K562 (cell line): Measurements from ENCODE around the gene MBD3L4. TPM values are rescaled to one million over a fixed set of nuclear protein-coding genes. Genes with fewer than 3 reads are reported as not detected.

ENCODE experiments used
- ATAC-seq: fragments of 200-7000 bp; cut with Tn5 transposase; 3 replicates; pipeline ENCODE4 v1.9.1; 2020; ENCODE audit warnings: moderate library complexity
- BruUV-seq: library from RNA; stranded (reverse); fragments of 400-500 nt; replicated peaks from 2 replicates; lab custom pipeline; 2021; lab: Mats Ljungman, UMichigan
- CTCF ChIA-PET: fragments of 300-600 bp; formaldehyde crosslinking; extraction: SDS; loops from one replicate; lab custom pipeline; 2021; ENCODE audit warnings: low intra/inter-chr PET ratio; lab: Yijun Ruan, JAX
- POLR2A ChIA-PET: fragments of 300-600, 350-650 bp; sonication (Branson Sonifier 250); formaldehyde crosslinking; extraction: SDS; loops from one replicate; lab custom pipeline; 2021; ENCODE audit warnings: antibody characterized with exemption, inconsistent platforms; lab: Yijun Ruan, JAX
- DNase-seq, 4 experiments: peaks; one replicate each; pipeline versions ENCODE4 v3.0.0 to v3.0.0-alpha.2; 2011 to 2018; ENCODE audit warnings: low spot score in 3 of 4, mixed read lengths in 3 of 4; ENCODE audit errors: extremely low read depth in 1 of 4
- FAIRE-seq: peaks from 2 replicates; lab custom pipeline; 2011; peaks lifted over from hg19 to GRCh38; lab: Jason Lieb, UNC
- H2AFZ ChIP-seq: 2 replicates; pipeline ENCODE4 v1.6.0; 2011; ENCODE audit warnings: low read depth, low read length, control low read depth, inconsistent platforms
- H3K27ac ChIP-seq: fragments of 200-600 bp; 3 replicates; pipeline ENCODE4 v1.8.0; 2011; ENCODE audit warnings: low read depth, mild to moderate bottlenecking, control low read depth, inconsistent platforms, low read length, moderate library complexity, mixed read lengths; ENCODE audit errors: extremely low read depth
- H3K27me3 ChIP-seq, 2 experiments: fragments of 300-600 bp in 1 of 2; 2 replicates in 1 of 2; 3 replicates in 1 of 2; pipeline versions ENCODE4 v1.6.0 to v1.8.0; 2011; ENCODE audit warnings: inconsistent platforms in 2 of 2, low read length in 2 of 2, mild to moderate bottlenecking in 1 of 2, mixed read lengths in 1 of 2, moderate library complexity in 1 of 2; ENCODE audit not compliant: control insufficient read depth in 2 of 2, insufficient read depth in 2 of 2
- H3K36me3 ChIP-seq: fragments of 300-600 bp; 3 replicates; pipeline ENCODE4 v1.8.0; 2011; ENCODE audit warnings: mild to moderate bottlenecking, low read length, inconsistent platforms; ENCODE audit not compliant: control insufficient read depth, insufficient read depth
- H3K4me1 ChIP-seq, 2 experiments: fragments of 200-600 bp in 1 of 2; replicated peaks in 1 of 2; 2 replicates in 1 of 2; 3 replicates in 1 of 2; pipeline versions ENCODE4 v1.5.1 to v1.8.0; 2011; ENCODE audit warnings: inconsistent platforms in 2 of 2, low read length in 2 of 2, mild to moderate bottlenecking in 1 of 2, mixed read lengths in 1 of 2, moderate library complexity in 1 of 2; ENCODE audit not compliant: control insufficient read depth in 2 of 2, insufficient read depth in 2 of 2
- H3K4me2 ChIP-seq: 2 replicates; pipeline ENCODE4 v1.6.1; 2011; ENCODE audit warnings: low read length, control low read depth, inconsistent platforms, mixed read lengths; ENCODE audit not compliant: insufficient read depth
- H3K4me3 ChIP-seq: fragments of 200-600 bp; sonication (generic), shearing (Covaris generic); 2 replicates; pipeline ENCODE4 v1.5.1; 2016; ENCODE audit warnings: control low read depth, inconsistent platforms
- H3K79me2 ChIP-seq: fragments of 200-600 bp; 3 replicates; pipeline ENCODE4 v1.8.0; 2011; ENCODE audit warnings: low read length, inconsistent platforms; ENCODE audit not compliant: control insufficient read depth, insufficient read depth
- H3K9ac ChIP-seq, 2 experiments: 2 replicates each; pipeline versions ENCODE4 v1.6.0 to v1.6.1; 2011; ENCODE audit warnings: low read depth in 2 of 2, low read length in 2 of 2, control low read depth in 1 of 2, inconsistent platforms in 1 of 2, mild to moderate bottlenecking in 1 of 2, mixed read lengths in 1 of 2; ENCODE audit not compliant: insufficient read depth in 1 of 2
- H3K9me1 ChIP-seq: one replicate; pipeline ENCODE4 v1.6.0; 2011; ENCODE audit warnings: inconsistent platforms, mild to moderate bottlenecking, low read length, moderate library complexity; ENCODE audit not compliant: control insufficient read depth, insufficient read depth
- H3K9me3 ChIP-seq: replicated peaks from 2 replicates; pipeline ENCODE4 v1.5.1; 2011; ENCODE audit warnings: low read depth, low read length, inconsistent platforms; ENCODE audit not compliant: control insufficient read depth, insufficient read depth
- H4K20me1 ChIP-seq: replicated peaks from 2 replicates; pipeline ENCODE4 v1.6.1; 2011; ENCODE audit warnings: low read length, inconsistent platforms, mixed read lengths; ENCODE audit not compliant: control insufficient read depth, insufficient read depth
- CAMTA2 ChIP-seq: fragments of 250-450 bp; sonication (Bioruptor Pico); conservative IDR thresholded peaks from 2 replicates; pipeline ENCODE4 v1.5.1; 2022
- ETS2 ChIP-seq: IDR thresholded peaks from 2 replicates; pipeline ENCODE4 v1.6.1; 2016; ENCODE audit warnings: borderline replicate concordance, missing genetic modification characterization, mild to moderate bottlenecking, moderate library complexity, missing compliant biosample characterization; ENCODE audit not compliant: poor library complexity, severe bottlenecking
- HDGF ChIP-seq: fragments of 450-650 bp; IDR thresholded peaks from 2 replicates; pipeline ENCODE4 v1.6.1; 2016
- KAT2B ChIP-seq: IDR thresholded peaks from one replicate; pipeline ENCODE4 v1.6.1; 2012; ENCODE audit warnings: low read depth, mild to moderate bottlenecking, control low read depth, inconsistent platforms, low read length, moderate library complexity
- KLF13 ChIP-seq: fragments of 450-650 bp; IDR thresholded peaks from 2 replicates; pipeline ENCODE4 v1.6.1; 2016; ENCODE audit warnings: missing genetic modification characterization, low read depth, mild to moderate bottlenecking, missing compliant biosample characterization, moderate library complexity, borderline replicate concordance
- MEF2D ChIP-seq: conservative IDR thresholded peaks from 2 replicates; pipeline ENCODE4 v1.6.1; 2016; ENCODE audit warnings: low read depth, missing genetic modification characterization, missing compliant biosample characterization
- NCOA4 ChIP-seq: fragments of 450-650 bp; IDR thresholded peaks from 2 replicates; pipeline ENCODE4 v1.6.1; 2018; ENCODE audit warnings: mild to moderate bottlenecking; ENCODE audit not compliant: partially characterized antibody
- NFRKB ChIP-seq: fragments of 450-650 bp; IDR thresholded peaks from 2 replicates; pipeline ENCODE4 v1.6.1; 2016; ENCODE audit warnings: low read depth
- POLR2AphosphoS5 ChIP-seq: IDR thresholded peaks from 2 replicates; pipeline ENCODE4 v1.6.1; 2011; ENCODE audit warnings: mild to moderate bottlenecking, low read depth, low read length, moderate library complexity; ENCODE audit not compliant: control insufficient read depth, insufficient read depth
- PYGO2 ChIP-seq: fragments of 450-650 bp; IDR thresholded peaks from 2 replicates; pipeline ENCODE4 v1.6.1; 2016; ENCODE audit warnings: mild to moderate bottlenecking, missing genetic modification characterization, moderate library complexity, missing compliant biosample characterization
- SMAD3 ChIP-seq: fragments of 450-650 bp; formaldehyde crosslinking; conservative IDR thresholded peaks from 2 replicates; pipeline ENCODE4 v1.4.0; 2020; ENCODE audit warnings: mild to moderate bottlenecking
- TARDBP ChIP-seq: fragments of 450-650 bp; IDR thresholded peaks from 2 replicates; pipeline ENCODE4 v1.6.1; 2016
- ZFX ChIP-seq: sonication (generic); formaldehyde crosslinking; IDR thresholded peaks from 2 replicates; pipeline ENCODE4 v1.8.0; 2022; ENCODE audit warnings: mild to moderate bottlenecking, missing genetic modification reagents, moderate library complexity
- ZKSCAN1 ChIP-seq: fragments of 150-350 bp; IDR thresholded peaks from 2 replicates; pipeline ENCODE4 v1.6.1; 2016; ENCODE audit warnings: low read depth, low read length
- ZNF12 ChIP-seq: sonication (generic); formaldehyde crosslinking; IDR thresholded peaks from 2 replicates; pipeline ENCODE4 v1.4.0; 2020; ENCODE audit warnings: mild to moderate bottlenecking, missing genetic modification reagents
- ZNF644 ChIP-seq: fragments of 200-800 bp; sonication (Bioruptor generic); IDR thresholded peaks from 2 replicates; pipeline ENCODE4 v1.6.1; 2016; ENCODE audit warnings: low read depth, missing genetic modification characterization, missing compliant biosample characterization
- ZNF764 ChIP-seq: fragments of 250-450 bp; sonication (Bioruptor Pico); IDR thresholded peaks from 2 replicates; pipeline ENCODE4 v1.4.0; 2020; ENCODE audit warnings: low read depth, mild to moderate bottlenecking, moderate library complexity
- WGBS: fragments of 100-300 bp; shearing (Covaris generic); methylation state at CpG from one replicate; pipeline ENCODE4 v1.1.6; 2016; ENCODE audit warnings: low coverage, mixed read lengths; ENCODE audit not compliant: insufficient coverage; ENCODE audit errors: missing lambda C conversion rate; 5-methylcytosine and 5-hydroxymethylcytosine counted together
- in situ Hi-C: fragments of 300-500 bp; cut with MboI; formaldehyde crosslinking; loops from 4 replicates; pipeline ENCODE4 v1.15.0; 2018; ENCODE audit warnings: inconsistent platforms, mixed read lengths
- intact Hi-C: fragments of 100-400 bp; cut with micrococcal nuclease; formaldehyde crosslinking; loops from 2 replicates; pipeline ENCODE4 v1.14.2; 2022
- polyA plus RNA-seq, 8 experiments: library from polyadenylated mRNA; depleted of rRNA in 4 of 8; stranded (reverse) in 5 of 8; unstranded in 3 of 8; fragments of >200 nt; fragmentation: Nextera tagmentation in 2 of 8; fragmentation: Illumina TruSeq in 1 of 8; extraction: Ambion mirVana in 2 of 8; extraction: Trizol in 1 of 8; gene quantifications; 2 replicates each; pipeline versions ENCODE4 v1.2.1 to v1.2.3, GENCODE V29; 2011 to 2014; ENCODE audit warnings: inconsistent platforms in 1 of 8, missing spikeins in 1 of 8
- total RNA-seq, 7 experiments: library from RNA; depleted of rRNA in 6 of 7; stranded (reverse); fragments of >200 nt in 6 of 7; fragmentation: Illumina TruSeq in 2 of 7; extraction: Trizol in 2 of 7; gene quantifications; 2 replicates each; pipeline versions ENCODE4 v1.2.1 to v1.2.3, GENCODE V29; 2011 to 2021; ENCODE audit warnings: low replicate concordance in 1 of 7
- TF ChIP-seq, protein P1 (sequence below): sonication (generic); formaldehyde crosslinking; IDR thresholded peaks from 2 replicates; pipeline ENCODE4 v1.8.1; 2023; ENCODE audit warnings: mild to moderate bottlenecking, missing genetic modification reagents, moderate library complexity
- TF ChIP-seq, protein P2 (sequence below), 2 experiments: IDR thresholded peaks; 2 replicates each; pipeline ENCODE4 v1.6.1; 2011; ENCODE audit warnings: borderline replicate concordance in 1 of 2, control low read depth in 1 of 2, low read depth in 1 of 2, low read length in 1 of 2, mild to moderate bottlenecking in 1 of 2, mixed read lengths in 1 of 2, moderate library complexity in 1 of 2; ENCODE audit not compliant: insufficient read depth in 1 of 2, insufficient read length in 1 of 2, poor library complexity in 1 of 2, severe bottlenecking in 1 of 2; ENCODE audit errors: extremely low read depth in 1 of 2

MBD3L4 gene
- total and polyA plus RNA-seq, 9 of the 15 experiments (the other 6 are each of a cell fraction or from before 2014, with no cell fraction given): not detected

DNA sequence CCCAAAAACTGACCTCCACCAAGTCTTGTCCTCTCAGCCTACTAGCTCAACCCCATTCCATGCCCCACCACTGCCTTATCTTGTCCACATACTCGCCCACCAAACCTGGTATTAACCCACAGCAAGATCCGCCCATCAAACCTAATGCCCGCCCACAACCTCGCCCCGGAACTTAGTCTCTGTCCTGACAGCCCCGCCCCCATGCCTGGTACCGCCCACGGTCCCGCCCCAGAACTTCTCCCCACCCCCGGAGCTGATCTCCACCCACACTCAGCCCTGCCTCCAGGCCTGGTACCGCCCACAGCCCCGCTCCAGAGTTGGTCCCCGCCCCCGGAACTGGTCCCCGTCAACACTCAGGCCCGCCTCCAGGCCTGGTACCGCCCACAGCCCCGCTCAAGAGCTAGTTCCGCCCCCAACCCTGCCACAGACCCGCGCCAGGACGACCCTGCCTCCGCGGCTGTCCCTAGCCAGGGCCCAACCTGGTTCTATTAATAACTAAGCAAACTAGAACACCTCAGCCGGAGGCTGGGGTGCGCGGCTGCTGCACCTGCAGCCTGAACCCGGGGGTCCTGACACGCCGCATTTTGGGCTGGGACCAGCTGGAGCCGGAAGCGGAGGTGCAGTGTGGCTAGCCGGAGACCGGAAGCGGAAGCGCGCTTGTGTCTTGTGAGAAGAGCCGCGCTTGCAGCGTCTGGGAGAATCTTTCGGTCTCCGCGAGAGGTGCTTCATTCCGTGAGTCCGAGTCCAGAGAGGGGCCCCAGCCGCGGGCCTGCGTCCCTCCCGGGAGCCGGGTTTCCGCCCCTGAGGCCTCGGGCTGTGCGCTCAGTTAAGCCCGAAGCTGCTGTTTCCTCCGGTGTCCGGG, 29.3 kb upstream of the MBD3L4 start, which contains the start of gene ZNF557:
Gene ZNF557 (plus strand): TSS at position 662 of the 862 bp plus-strand sequence. CDS start 5,372 bp downstream, outside the sequence.
- DNase-seq: peak; percentile 94 to 98 (median 96)
- H3K79me2 ChIP-seq: peaks cover 13% of the 10 kb centered on the region
- H3K27me3 ChIP-seq: no peaks in the 10 kb centered on the region
- H3K4me2 ChIP-seq: peak within 1 kb of the TSS; percentile 92
- in situ Hi-C loops (loop anchor here (5.0 kb wide), 1 partner anchor 42 kb away; no protein-coding TSS in a partner anchor), intact Hi-C loops (no loop called here)
- ATAC-seq: peak; percentile 100
- ChIA-PET POLR2A (interaction anchor here (0.6 to 1.7 kb wide), 4 partner anchors 9 to 452 kb away, joined by 3 to 7 read pairs (median 6); no protein-coding TSS in a partner anchor), CTCF (interaction anchor here (0.6 kb wide), 1 partner anchor 56 kb away, joined by 3 read pairs; no protein-coding TSS in a partner anchor)
- BruUV-seq: no TSS peak
- H3K9me3 ChIP-seq: no peaks in the 10 kb centered on the region
- peak within 1 kb of the TSS; percentile 98 for H3K4me3 ChIP-seq
- 2% methylated on average over 50 of the region's 56 CpGs for WGBS
- H3K27ac ChIP-seq: peak within 1 kb of the TSS; percentile 92
- H3K36me3 ChIP-seq: peaks cover 29% of the 10 kb centered on the region
- FAIRE-seq: peak; percentile 86
- H4K20me1 ChIP-seq: no peaks in the 10 kb centered on the region
- peaks cover 3 to 8% of the 10 kb centered on the region in 2 experiments; a peak in 2 of 5 replicates for H3K4me1 ChIP-seq
- peak within 1 kb of the TSS; percentile 88 to 92 for H3K9ac ChIP-seq
- H3K9me1 ChIP-seq: no peaks in the 10 kb centered on the region
- peak within 1 kb of the TSS; percentile 100 for H2AFZ ChIP-seq
- TF ChIP-seq TARDBP (no peak; the same call in 1 of the 2 replicates), PYGO2 (tag) (no peak), NFRKB (no peak), NCOA4 (no peak), SMAD3 (CRISPR knock-in tag) (no peak), KAT2B (no peak), ZNF764 (no peak), ETS2 (tag) (no peak), ZKSCAN1 (no peak), ZNF12 (CRISPR knock-in tag) (no peak), KLF13 (tag) (no peak), MEF2D (no peak), ZFX (CRISPR knock-in tag) (peak; percentile 61), ZNF644 (tag) (no peak), POLR2AphosphoS5 (peak; percentile 64), HDGF (no peak), CAMTA2 (CRISPR knock-in tag) (no peak)
- TF ChIP-seq, protein P1, sequence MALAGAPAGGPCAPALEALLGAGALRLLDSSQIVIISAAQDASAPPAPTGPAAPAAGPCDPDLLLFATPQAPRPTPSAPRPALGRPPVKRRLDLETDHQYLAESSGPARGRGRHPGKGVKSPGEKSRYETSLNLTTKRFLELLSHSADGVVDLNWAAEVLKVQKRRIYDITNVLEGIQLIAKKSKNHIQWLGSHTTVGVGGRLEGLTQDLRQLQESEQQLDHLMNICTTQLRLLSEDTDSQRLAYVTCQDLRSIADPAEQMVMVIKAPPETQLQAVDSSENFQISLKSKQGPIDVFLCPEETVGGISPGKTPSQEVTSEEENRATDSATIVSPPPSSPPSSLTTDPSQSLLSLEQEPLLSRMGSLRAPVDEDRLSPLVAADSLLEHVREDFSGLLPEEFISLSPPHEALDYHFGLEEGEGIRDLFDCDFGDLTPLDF (CRISPR knock-in tag): no peak
- TF ChIP-seq, protein P2, sequence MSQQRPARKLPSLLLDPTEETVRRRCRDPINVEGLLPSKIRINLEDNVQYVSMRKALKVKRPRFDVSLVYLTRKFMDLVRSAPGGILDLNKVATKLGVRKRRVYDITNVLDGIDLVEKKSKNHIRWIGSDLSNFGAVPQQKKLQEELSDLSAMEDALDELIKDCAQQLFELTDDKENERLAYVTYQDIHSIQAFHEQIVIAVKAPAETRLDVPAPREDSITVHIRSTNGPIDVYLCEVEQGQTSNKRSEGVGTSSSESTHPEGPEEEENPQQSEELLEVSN (IDR thresholded peaks at IDR 0.05; ENCODE audit: borderline replicate concordance in 1 of 2, extremely low read depth in 1 of 2, insufficient read depth in 1 of 2, insufficient read length in 1 of 2, low read depth in 1 of 2, low read length in 1 of 2, poor library complexity in 1 of 2, severe bottlenecking in 1 of 2): peak in 1 of 2 experiments; percentile 31
